ENCODE data around the gene IL32.
"Not testable (repeated sequence)": the region's sequence is repeated elsewhere in the genome, so short reads cannot be mapped to it uniquely, and the experiment has no call there.

The IL32 gene

GRCh38 chr16:3051494-3051893 is 13.9 kb upstream of the IL32 start:
- DNase-seq (ENCODE audit: low read depth), result no peak

- DNase-seq (ENCODE audit: low read depth), result not testable (repeated sequence)
Measured at GRCh38 chr16:3052571-3053329, 12.7 kb upstream of the IL32 start.

DNA sequence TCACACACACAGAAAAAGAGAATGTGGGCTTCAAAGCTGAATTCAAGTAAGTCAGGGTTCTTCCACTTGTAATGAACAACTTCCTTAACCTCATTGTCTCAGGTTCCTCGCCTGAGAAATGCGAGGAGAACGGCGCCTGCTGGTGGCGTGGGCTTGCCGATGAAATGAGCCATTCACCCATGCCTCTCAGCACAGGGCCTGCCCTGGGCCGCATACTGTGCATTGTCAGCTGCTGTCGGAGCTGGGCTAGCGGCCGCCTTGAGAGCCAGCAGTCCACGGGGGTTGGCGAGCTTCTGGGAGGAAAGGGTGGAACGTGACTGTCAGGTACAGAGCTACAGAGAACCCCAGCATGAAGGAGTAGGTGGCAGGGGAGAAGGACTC is 12.1 kb upstream of the IL32 start:
- DNase-seq (ENCODE audit: low read depth), result not testable (repeated sequence)

DNA sequence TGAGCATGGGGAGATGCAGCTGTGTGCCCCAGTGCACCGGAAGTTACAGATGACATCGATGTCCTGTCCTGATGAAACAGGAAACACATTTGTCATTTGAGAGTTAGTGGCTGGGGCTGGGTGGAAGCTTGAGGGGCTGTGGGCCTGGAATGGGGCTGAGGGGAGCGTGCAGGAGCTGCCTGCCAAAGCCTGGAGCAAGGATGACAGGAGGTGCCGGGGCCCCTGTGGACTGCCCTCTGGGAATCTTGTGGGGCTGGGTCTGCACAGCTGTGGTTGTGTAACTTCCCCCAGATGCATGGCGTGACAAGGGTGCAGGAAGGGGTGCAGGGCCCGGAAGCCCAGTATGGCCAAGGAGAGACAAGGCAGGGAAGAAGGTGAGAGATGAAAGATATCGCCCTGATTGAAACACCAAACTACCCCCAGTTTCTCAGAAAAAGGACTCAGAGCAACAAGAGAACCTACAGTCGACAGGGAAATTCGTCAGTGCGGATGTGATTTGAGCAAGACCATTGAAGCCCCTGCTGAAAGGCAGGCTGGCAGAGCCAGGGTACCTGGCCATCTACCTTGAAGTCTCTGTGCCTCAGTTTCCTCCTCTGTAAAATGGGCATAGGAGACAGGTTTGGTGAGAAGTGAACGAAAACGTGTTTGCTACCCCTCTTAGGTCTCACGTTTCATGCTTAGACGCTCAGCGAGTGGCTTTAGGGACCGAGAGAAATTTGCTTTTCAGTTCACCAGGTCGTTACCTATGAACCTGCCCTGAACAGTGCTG is 10.3 kb upstream of the IL32 start:
- no peak for DNase-seq (ENCODE audit: low read depth)

DNA sequence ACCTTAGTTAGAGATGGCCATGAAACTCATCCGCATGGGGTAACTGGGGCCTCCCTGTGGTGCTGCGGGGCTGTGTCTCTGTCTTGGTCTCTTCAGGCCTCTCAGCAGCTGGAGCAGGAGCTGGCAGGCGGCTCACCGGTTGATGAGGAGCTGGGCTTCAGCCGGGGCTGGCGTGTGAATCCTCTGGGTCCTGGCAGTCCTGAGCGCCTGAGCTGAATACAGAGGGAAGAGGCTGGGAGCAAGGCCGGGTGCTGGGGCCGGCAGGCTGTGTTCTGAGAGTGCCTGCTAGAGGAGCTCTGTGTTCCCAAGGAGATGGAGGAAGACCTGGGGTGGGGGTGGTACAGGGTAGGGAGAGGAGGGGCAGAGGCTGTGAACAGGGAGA is 9.7 kb upstream of the IL32 start:
- not testable (repeated sequence) for DNase-seq (ENCODE audit: low read depth)

- no peak for DNase-seq (ENCODE audit: low read depth)
Measured at GRCh38 chr16:3056336-3057180, 8.9 kb upstream of the IL32 start.

- DNase-seq (ENCODE audit: low read depth), result no peak
Measured at GRCh38 chr16:3057181-3058138, 8.0 kb upstream of the IL32 start.

DNA sequence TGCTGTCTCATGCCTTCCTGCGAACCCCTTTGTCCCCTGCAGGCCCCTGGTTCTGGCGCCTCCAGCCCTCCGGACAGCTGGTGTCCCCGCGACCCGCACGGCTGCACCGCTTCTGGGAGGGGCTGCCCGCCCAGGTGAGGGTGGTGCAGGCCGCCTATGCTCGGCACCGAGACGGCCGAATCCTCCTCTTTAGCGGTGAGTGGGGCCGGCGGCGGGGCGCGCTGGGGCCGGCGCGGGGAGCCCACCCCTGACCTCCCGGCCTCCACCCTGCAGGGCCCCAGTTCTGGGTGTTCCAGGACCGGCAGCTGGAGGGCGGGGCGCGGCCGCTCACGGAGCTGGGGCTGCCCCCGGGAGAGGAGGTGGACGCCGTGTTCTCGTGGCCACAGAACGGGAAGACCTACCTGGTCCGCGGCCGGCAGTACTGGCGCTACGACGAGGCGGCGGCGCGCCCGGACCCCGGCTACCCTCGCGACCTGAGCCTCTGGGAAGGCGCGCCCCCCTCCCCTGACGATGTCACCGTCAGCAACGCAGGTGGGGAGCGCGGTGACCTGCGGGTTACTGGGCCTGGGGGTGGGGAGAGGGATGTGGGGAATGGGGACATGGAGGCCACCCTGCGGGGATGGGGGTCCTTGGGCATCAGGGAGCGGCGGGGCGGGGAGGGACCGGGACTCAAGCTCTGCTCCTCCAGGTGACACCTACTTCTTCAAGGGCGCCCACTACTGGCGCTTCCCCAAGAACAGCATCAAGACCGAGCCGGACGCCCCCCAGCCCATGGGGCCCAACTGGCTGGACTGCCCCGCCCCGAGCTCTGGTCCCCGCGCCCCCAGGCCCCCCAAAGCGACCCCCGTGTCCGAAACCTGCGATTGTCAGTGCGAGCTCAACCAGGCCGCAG is 7.1 kb upstream of the IL32 start:
- no peak for DNase-seq (ENCODE audit: low read depth)

DNA sequence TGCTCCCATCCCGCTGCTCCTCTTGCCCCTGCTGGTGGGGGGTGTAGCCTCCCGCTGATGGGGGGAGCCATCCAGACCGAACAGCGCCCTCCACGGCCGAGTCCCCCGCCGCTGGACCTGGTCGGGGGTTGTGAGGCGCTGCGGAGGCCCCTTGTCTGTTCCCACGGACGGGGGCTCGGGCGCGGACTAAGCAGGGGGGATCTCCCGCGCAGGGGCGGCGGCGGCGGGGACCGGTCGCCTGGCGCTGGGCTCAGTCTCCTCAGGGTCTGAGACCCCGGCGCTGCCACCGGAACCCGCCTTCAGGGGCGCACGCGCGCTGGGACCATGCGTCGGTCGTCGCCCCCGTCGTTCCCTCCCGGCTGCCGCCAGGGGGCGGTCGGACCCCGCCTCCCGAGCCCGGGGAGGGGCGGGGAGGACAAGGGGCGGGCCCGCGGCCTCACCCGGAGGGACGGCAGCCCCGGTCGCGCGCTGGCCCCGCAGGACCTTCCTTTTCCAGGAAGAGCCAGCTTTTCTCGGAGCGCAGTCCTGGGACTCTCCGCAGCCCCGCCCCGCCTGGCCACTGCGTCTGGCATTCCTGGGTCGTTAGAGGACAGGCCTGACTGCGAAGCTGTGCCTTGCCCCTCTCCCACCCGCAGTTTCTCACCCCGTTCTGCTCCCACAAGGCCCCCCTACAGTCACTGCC is 6.3 kb upstream of the IL32 start:
- DNase-seq (ENCODE audit: low read depth), result peak; percentile 77

DNA sequence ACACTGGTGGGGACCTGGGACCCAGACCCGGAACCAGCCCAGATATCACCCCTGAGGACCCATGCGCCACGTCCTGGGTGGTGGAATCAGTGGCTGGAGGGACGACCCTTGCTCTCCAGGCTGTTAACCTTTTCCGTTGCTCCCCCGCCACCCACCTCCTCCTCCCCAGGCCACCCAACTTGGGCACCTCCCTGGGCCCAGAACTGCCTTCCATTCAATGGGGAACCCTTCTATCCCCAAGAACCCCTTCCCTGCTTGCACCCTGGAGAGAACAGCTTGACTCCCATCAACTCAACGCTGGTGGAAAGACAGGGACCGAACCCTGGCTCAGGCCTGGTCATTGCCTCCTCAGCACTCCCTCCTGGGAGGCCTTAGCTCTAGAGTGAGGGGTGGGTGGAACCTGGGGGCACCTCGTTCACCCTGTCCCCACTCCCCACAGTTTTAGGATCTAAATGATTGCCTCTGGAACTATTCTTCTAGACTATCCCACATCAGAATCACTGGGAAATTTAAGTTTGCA is 5.7 kb upstream of the IL32 start:
- DNase-seq (ENCODE audit: low read depth), result no peak

DNA sequence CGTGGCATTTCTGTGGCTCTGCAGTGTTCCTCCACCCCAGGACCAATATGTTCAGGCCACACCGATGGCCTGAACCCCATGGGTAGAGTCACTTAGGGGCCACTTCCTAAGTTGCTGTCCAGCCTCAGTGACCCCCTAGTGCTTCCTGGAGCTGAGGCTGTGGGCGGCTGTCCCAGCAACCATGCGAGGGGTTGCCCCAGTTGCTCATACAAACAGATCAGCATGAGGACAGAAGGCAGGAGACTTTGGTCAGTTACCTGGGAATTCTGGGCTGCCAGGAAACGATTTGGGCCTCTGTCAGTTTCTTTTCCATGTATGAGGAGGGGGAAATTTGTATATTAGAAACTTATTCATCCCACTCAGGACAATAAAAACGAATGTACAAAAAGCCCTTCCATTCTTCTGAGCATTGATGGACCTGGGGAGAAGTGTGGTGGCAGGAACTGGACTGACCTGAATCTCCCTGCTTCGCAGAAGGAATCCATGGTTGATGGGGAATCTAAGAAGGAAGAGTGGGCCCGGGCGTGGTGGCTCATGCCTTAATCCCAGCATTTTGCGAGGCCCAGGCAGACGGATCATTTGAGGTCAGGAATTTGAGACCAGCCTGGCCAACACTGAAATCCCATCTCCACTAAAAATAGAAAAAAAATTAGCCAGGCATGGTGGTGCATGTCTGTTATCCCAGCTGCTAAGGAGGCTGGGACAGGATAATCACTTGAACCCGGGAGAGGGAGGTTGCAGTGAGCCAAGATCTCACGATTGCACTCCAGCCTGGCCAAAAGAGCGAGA is 4.9 kb upstream of the IL32 start:
- no peak for DNase-seq (ENCODE audit: low read depth)

GRCh38 chr16:3062553-3062952 is 2.9 kb upstream of the IL32 start:
- DNase-seq (ENCODE audit: low read depth), result no peak

DNA sequence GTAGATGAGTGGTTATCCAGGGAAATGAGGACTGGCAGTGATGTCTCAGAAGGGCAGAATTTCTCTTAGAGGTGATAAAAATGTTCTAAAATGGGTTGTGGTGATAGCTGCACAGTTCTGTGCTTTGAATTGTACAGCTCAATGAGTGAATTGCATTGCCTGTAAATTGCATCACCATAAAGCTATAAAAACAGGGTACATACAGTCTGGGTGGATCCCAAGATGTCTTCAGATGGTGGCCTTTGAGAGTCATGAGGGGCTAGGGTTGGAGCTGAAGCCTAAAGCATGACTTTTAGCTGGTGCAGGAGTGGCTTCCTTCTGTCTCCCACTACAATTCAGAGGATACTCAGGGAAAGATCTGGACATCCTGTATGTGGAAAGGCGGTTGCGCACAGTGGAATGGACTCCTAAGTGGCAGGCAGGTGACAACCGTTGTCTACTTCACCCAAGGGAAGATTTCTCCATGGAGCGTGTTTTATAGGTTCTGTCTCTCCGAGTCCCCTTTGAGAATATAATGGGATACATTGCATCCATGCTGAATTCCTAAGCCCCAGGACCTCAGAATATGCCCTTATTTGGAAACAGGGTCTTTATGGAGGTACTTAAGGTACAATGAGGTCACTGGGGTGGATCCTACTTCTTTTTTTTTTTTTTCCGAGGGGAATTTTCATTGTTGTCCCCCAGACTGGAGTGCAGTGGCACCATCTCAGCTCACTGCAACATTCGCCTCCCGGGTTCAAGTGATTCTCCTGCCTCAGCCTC is 1.6 kb upstream of the IL32 start:
- no peak for DNase-seq (ENCODE audit: low read depth)

DNA sequence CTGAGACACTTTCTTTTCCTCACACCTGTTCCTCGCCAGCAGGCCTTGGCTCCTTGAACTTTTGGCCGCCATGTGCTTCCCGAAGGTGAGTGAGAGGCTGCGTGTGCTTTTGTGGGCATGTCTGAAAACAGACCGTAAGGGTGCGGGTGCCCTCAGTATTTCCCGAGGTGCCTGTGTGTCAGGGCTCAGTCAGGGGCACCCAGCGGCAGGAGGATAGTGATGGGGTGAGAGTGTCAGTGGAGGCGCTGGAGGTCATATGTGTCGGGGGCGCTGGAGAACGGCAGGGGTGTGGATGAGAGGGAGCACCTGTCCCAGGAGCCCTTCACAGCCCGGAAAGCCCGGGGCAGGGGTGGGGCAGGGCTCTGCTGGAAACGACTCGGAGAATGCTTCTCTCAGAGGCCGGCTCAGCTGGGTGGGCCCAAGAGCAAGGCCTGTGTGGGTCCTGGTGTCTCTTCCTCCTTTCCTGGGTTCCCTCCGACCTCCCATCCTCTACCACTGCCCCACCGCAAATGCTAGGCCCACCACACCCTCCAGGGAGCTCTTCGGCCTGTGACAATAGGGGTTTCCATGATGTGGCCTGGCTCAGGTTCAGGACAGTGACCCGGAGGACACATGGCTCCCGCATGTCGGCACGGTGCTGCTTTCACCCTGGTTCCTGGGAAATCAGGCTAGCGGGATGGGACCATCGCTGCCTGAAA is 451 bp downstream of the IL32 start:
- no peak for DNase-seq (ENCODE audit: low read depth)

DNA sequence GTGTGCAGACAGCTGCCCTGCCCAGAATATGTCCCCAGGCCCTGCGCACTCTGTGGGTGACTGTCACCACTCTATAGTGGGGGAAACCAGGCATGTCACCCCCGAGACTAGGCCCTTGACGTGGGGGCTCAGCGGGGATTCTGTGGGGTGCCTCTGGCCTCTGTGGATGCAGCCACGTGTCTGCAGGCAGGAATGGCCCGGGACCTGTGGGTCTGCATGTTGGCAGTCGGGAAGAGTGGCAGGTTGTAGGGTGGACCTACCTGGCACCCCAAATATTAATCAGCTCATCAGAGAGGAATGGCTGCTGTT is 954 bp downstream of the IL32 start:
- DNase-seq (ENCODE audit: low read depth), result no peak

- DNase-seq (ENCODE audit: low read depth), result no peak
Measured at GRCh38 chr16:3068487-3068886, 3.0 kb downstream of the IL32 start.

- not testable (repeated sequence) for DNase-seq (ENCODE audit: low read depth)
Measured at GRCh38 chr16:3069146-3069545, 3.7 kb downstream of the IL32 start.

All from stimulated activated CD8-positive, alpha-beta memory T cell treated with anti-CD3 and anti-CD28 coated beads, Interleukin-12 subunit alpha, Interleukin-12 subunit beta, amount 100 ng/mL, for 1 hour (primary cell).